ENCODE data around the gene SYCP2.

SYCP2 gene

GRCh38 chr20:59832406-59833363 lies 100.8 kb downstream of the SYCP2 start:
- DNase-seq, result no peak

- DNase-seq, result no peak
These were observed 101.5 kb downstream of the SYCP2 start for GRCh38 chr20:59831916-59832270.

- DNase-seq, result no peak
These were observed 102.2 kb downstream of the SYCP2 start for GRCh38 chr20:59831024-59831915.

GRCh38 chr20:59830665-59831023 lies 102.8 kb downstream of the SYCP2 start:
- DNase-seq, result no peak

GRCh38 chr20:59829786-59830664 lies 103.4 kb downstream of the SYCP2 start:
- DNase-seq, result no peak

- no peak for DNase-seq
These were observed 104.2 kb downstream of the SYCP2 start for GRCh38 chr20:59829054-59829785.

GRCh38 chr20:59828125-59829053 lies 105.0 kb downstream of the SYCP2 start:
- no peak for DNase-seq

- no peak for DNase-seq
These were observed 106.0 kb downstream of the SYCP2 start for GRCh38 chr20:59827138-59828056.

GRCh38 chr20:59825944-59826759 lies 107.3 kb downstream of the SYCP2 start:
- no peak for DNase-seq

GRCh38 chr20:59825563-59825920 lies 107.9 kb downstream of the SYCP2 start:
- DNase-seq, result no peak

- DNase-seq, result no peak
These were observed 108.5 kb downstream of the SYCP2 start for GRCh38 chr20:59824711-59825562.

- no peak for DNase-seq
These were observed 109.8 kb downstream of the SYCP2 start for GRCh38 chr20:59823491-59824259.

- no peak for DNase-seq
These were observed 110.4 kb downstream of the SYCP2 start for GRCh38 chr20:59823030-59823423.

GRCh38 chr20:59822291-59823029 lies 111.0 kb downstream of the SYCP2 start:
- DNase-seq, result no peak

- DNase-seq, result no peak
These were observed 111.6 kb downstream of the SYCP2 start for GRCh38 chr20:59821788-59822187.

GRCh38 chr20:59821201-59821600 lies 112.2 kb downstream of the SYCP2 start:
- DNase-seq, result no peak
